Testis (tissue), 2 donors: ENCODE data around the gene ANGPTL7.

Source experiments
- POLR2A ChIP-seq: fragments of 450-650 bp; IDR thresholded peaks from one replicate; pipeline ENCODE4 v1.6.1; 2017; ENCODE audit warnings: antibody characterized with exemption, mild to moderate bottlenecking, moderate library complexity
- TF ChIP-seq, protein P1 (sequence below), 3 experiments: fragments of 450-650 bp in 2 of 3; fragments of 200-600 bp in 1 of 3; sonication (generic) in 1 of 3; IDR thresholded peaks; one replicate each; pipeline ENCODE4 v1.5.1; 2016 to 2019; ENCODE audit warnings: antibody characterized with exemption in 3 of 3, mild to moderate bottlenecking in 2 of 3, moderate library complexity in 1 of 3

GRCh38 chr1:11196945-11197344, 7.8 kb downstream of the ANGPTL7 start:
- TF ChIP-seq, protein P1, sequence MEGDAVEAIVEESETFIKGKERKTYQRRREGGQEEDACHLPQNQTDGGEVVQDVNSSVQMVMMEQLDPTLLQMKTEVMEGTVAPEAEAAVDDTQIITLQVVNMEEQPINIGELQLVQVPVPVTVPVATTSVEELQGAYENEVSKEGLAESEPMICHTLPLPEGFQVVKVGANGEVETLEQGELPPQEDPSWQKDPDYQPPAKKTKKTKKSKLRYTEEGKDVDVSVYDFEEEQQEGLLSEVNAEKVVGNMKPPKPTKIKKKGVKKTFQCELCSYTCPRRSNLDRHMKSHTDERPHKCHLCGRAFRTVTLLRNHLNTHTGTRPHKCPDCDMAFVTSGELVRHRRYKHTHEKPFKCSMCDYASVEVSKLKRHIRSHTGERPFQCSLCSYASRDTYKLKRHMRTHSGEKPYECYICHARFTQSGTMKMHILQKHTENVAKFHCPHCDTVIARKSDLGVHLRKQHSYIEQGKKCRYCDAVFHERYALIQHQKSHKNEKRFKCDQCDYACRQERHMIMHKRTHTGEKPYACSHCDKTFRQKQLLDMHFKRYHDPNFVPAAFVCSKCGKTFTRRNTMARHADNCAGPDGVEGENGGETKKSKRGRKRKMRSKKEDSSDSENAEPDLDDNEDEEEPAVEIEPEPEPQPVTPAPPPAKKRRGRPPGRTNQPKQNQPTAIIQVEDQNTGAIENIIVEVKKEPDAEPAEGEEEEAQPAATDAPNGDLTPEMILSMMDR (IDR thresholded peaks at IDR 0.05), result no peak
- TF ChIP-seq POLR2A, result no peak
